ENCODE data around the gene SPX.

Gene SPX, protein sequence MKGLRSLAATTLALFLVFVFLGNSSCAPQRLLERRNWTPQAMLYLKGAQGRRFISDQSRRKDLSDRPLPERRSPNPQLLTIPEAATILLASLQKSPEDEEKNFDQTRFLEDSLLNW

DNA sequence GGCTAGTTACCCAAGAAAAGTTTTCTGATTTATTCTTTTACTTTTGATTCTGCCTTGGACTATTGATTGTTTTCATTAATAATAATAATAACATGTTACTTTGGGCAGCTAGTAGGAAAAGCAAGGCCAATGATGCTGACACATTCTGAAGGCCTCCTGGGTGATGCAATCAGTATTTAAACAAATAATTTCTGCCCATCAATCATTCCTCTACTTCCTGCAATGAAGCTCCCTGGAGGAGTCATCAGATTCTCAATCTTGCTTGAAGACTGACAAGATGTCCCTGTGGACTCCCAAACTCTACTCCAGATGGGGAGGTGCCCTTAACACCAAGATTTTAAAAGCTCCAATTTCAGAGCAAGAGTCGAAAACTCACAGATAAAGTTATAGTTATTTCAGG lies at the start of gene SPX:
Gene SPX, plus strand, starts transcription at position 244 of the 400 bp plus-strand sequence. CDS start 177 bp downstream, outside the sequence.
- DNase-seq: peak; percentile 57

DNA sequence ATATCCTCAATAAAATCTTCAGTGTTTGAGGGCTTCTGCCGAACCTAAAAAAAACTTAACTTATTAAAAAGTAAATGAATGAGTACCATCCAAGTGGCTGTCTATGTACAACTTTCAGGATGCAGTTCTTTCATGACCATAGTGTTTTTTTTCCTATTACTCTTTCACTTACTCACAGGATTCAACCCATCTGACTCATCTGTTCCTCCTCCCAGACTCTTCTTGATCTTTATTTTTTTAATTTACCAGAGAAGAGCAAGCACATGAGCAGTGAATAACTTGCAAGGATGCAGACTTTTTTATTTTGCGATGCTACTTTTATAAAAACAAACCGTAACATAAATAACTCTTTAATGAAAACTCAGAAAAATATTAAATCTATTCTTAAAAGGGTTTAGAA lies 49.1 kb upstream of the SPX start:
- DNase-seq: peak; percentile 49

DNA sequence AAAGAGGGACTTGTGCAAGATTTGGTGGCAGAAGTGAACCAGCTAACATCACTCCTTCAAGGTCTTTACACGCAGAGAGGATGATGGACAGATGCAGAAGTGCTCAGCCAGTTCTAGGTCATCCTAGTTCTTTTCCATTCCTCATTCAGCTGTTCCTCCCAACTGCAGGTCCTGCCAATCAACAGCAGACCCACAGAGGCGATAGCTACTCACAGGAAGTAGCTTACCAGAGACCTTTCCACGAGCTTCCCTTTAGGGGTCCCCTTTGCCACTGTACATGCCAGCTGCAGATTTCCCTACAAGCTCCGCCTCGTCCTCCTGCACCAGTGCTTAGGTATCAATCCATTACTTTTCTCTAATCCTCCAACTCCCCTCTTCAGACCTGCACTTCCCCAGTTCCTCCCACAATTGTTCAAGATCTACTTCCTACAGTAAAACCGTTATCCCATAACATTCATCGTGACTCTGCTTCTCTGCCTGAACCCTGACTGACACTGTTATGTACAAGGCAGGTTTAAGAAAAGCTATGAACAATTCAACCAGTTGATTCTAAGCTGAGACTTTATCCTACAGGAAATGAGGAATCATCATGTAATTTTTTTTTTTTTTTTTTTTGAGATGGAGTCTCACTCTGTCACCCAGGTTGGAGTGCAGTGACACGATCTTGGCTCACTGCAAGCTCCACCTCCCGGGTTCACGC lies 47.2 kb upstream of the SPX start:
- DNase-seq: no peak

DNA sequence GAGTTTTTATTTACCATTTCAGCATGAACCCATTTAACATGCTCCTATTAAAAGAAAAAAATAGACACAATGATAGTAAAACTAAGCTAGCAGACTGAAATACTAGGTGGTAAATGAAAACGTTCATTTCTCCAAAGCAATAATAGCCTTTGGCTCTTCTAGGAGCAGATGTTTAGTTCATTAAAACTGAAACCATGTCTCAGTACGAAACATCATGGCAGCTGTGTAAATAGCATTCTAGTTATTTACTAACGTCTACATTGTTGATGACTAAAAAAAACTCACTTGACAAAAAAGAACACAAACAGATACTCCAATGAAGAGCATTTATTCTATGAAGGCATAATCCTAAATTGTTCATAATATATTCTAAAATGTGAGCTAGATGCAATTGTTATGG lies 42.6 kb upstream of the SPX start:
- DNase-seq: no peak

DNA sequence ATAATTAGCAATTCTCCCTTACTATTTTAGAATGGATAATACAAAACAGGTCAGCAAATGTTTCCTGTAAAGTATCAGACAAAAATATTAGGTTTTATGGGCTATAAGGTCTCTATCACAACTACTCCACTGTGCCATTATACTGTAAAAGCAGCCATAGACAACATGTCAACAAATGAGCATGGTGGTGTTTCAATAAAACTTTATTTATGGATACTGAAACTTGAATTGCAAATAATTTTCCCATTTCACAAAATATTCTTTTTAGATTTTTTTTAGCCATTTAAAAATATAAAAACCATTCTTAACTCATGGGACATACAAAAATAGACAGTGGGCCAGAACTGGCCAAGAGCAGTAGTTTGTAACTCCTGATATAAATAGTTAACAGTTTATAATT lies 40.1 kb upstream of the SPX start:
- no peak for DNase-seq

DNA sequence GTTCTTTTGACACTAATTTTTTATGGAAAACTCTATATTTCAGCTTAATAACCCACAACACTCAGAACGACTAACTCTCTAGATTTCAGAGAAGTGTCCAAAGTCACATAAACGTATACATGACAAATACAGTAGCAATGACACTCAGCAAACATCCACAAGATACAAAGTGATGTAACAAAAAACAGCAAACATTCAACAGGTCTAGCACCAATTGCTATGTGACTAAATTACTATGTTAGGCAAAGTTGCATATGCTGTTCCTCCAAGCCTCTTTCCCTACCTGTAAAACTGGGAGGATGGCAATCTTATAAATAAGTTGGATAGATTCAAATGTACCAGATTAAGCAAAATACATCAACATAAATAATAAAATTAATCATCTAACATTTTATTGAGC lies 26.3 kb upstream of the SPX start:
- no peak for DNase-seq

DNA sequence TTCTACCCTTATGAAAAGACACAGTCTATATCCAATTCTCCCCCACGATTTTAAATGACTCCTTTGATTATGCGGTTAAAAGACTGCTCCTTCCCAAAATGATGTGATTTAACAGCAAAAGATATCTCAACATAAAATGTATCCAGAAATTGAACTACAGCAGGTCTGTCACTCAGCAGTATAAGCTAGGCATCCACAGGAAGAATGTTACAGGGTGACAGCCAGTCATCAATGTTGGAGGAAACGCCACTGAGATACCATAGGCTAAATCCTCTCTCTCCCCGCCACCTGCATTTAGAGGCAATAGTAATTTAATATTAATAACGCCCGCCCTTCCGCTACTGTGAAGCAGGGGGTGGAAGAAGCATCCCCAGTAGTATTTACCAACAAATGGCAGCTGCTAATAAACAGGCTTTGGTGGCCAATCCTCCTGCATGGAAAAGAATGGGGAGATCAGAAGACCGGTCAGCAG lies 25.3 kb upstream of the SPX start:
- DNase-seq: no peak

DNA sequence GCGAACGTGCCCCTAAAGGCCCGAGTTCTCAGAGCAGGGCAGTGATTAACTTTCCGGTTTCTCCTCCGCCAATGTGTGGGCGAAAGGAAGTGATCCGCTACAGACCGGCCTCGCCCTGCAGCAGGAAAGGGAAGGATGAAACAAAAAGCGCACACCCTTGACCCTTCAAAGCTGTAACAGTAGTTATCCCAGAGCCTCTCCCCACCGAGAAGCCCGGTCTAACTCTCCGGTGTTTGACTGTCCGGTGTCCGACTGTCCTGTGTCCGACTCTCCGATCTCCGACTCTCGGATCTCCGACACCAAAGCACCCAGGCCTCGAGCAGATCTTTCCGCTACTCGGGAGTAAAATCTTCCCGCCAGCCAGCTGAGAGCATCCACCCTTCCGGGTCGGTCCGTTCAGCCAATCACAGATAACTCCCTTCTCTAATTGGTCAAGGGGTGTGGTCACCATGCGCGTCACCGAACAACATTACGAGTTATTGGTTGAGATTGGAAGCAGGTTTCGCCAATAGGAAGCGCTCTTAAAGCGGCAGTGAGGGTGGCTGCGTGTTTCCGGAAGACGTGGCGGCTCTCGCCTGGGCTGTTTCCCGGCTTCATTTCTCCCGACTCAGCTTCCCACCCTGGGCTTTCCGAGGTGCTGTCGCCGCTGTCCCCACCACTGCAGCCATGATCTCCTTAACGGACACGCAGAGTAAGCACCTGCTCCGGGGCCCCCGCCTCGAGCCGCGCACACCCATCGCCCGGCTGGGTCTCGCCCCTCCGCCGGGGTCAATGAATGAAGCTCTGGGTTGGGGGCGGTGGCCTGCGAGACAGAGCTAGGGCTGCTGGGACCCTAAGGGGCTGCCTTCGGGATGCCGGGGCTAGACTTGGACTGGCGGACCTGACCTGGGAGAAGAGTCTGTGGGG lies 24.6 kb upstream of the SPX start, which contains the start of the genes GOLT1B and RECQL:
Gene GOLT1B, plus strand, starts transcription at position 532 of the 906 bp plus-strand sequence. Its CDS starts 135 bp downstream, at position 667.
Gene RECQL, minus strand, starts transcription at position 378 of the 906 bp plus-strand sequence. CDS start 2,065 bp downstream, outside the sequence.
- peak; percentile 98 for DNase-seq

DNA sequence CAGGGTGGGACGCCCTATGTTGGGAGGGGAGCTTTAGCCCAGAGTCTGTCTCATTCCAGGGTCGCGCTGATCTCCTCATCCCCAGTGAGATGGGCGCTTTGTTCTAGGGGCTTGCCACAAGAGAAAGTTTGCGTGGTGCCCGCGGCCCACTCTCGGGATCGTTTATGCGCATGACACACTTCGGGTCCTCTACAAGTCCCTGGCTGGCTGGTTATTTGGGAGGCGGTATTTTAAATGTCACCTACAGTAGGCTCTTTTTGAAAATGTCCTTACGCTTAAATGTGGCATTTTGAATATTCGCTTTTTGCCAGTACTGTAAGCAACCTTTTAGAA lies 24.0 kb upstream of the SPX start:
- DNase-seq: peak; percentile 46

DNA sequence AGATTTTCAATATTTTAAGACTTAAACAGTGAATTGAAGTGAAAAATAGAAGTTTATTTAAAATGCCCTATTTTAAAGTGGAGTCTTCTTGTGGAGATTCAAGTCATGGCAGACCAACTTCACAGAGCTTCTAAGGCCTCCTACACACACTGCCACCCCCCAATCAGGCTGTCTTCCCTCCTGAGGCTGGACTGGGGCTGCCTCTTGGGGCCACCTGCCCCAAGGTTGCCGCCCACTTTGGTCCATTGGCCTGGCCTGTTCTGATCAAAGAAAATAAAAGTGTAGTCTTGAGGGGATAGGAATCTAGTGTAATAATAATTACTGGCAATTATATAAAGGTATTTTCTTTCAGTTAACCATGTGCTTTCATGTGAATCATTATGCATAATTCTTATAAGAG lies 23.2 kb upstream of the SPX start:
- no peak for DNase-seq

DNA sequence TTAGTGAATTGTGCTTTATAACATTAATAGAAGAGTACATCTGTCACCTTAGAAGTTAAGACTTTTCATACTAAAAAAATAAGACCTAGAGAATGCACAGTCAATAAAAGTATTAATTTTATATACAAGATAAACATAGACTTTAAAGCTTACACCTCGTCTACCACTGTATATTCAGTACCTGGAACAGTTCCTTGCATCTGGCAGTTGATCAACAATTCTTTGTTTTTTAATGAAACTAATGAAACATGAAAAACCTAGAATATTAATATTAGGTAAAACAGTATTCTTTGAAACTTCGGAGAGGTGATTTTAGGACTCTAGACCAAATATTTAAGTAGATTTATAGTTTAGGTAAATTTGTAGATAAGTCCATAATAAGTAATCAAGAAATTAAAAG lies 20.2 kb upstream of the SPX start:
- DNase-seq: no peak

DNA sequence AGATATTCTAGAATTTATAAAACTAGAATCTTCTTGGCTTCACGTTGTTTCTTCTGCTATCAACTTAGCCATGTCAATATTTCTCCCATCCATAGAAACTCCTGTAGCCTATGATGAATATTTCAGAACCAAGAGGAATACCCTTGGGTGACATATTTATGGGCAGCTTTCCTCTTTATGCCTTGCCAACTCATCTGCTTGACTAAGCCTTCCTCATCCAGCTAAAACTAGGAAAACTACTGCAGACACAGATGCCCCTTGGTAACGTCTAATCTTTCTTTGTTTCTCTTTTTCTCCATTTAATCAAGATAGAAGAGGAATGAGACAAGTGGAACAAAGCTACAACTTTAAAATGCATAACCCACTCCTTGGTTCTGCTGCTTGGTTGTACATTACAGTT lies 18.2 kb upstream of the SPX start:
- no peak for DNase-seq

DNA sequence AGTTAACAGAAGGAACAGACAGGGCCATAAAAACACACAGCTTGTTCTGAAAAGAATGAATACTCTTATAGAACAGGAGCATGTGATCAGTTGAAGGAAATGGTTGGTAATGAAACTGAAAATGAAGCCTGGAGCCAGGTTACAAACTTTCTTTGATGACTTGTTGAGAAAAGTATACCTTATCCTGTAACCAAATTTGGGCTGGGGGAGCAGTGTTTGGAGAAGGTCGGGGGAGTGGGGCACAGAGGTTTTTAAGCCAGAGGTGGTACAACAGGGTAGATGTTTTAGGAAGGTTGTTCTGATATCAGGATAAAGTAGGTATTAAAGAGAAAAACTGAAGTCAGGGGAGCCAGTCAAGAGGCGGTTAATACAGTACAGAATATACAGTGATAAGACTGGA lies 16.3 kb upstream of the SPX start:
- DNase-seq: no peak

DNA sequence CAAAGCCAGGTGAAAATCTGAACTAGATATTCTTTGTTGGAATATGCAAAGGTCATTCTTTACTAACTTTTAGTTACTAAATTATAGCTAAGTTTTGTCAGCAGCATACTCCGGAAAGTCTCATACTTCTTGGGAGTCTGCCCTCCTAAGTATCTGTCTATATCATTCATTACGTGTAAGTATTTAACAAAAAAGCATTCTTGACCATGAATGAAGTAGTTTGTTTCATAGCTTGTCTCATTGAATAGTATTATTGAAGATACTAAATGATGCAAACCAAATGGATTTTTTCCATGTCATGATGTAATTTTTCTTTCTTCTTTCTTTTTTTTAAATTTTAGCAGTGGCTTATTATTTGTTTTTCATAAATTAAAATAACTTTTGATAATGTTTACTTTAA lies 9.8 kb upstream of the SPX start:
- no peak for DNase-seq

DNA sequence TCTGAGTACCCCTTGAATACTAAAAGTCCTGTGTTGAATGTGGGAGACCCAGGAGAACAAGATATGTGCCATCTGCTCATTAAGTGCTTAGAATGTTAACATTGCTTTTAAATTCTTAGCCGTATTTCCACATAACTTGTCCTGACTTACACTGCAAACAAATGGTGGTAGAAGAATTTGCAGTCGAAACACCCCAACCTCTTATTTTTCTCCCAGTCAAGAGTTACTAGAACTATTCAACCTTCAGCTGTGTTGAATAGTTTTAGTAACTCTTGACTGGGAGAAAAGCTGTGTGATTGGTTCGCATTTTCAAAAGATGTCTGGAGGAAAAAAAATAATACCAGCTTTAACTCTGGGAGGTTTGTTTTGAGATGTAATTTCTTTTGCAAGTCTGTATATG lies 7.6 kb upstream of the SPX start:
- DNase-seq: no peak

DNA sequence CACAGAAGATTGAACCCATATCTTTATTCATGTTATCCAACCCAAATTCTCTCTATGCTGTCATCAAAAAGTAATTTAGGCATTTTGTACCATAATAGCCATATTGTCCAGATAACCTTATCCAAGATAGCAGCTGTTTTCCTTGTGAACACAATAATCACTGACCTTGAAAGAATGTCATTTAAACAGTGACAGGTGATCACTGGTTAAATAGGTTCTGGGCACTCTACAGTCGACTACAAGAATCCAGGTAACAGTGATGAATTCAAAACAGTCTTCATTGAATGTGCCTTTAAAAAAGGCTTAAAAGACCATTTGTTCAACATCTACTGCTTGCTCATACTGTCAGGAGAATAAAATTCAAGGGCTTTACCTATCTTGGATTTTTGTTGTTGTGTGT lies 4.6 kb upstream of the SPX start:
- DNase-seq: no peak

DNA sequence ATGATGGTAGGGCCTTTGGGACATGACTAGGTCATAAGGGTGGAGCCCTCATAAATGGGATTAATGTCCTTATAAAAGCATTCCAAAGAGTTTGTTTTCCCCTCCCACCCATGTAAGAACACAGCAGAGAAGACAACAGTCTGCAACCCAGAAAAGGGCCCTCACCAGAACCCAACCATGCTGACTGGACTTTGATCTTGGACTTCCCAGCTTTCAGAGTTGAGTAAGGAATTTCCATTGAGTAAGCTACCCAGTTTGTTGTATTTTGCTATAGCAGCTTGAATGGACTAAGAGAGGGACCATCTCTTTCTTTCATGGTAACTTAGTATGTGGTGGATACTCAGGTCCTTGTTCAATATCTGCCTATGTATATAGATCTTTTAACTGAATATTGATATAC lies 2.9 kb upstream of the SPX start:
- no peak for DNase-seq

DNA sequence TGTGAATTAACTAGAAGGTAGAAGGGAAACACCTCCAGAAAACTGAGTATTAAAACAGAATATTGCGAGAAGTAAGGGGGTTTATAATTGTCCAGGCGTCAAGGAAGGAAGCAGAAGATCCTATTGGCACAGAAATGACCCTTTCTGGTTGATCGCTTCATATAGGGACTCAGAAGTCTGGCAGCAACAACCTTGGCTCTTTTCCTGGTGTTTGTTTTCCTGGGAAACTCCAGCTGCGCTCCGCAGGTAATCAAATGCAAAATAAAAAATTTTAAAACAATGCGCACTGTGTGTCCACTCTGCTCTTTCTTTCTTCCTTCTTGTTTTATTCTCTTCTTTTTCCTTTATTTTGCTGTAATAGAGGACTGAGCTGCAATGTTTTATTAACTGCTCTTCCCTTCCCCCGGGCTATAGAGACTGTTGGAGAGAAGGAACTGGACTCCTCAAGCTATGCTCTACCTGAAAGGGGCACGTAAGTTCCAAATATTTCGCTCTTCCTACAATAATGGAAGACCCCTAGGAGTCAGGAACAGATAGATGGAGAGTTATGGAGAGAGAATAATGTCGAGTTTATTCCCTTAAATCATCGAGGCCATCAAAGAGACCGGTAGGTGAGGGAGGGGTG lies 737 bp downstream of the SPX start:
- DNase-seq: no peak

DNA sequence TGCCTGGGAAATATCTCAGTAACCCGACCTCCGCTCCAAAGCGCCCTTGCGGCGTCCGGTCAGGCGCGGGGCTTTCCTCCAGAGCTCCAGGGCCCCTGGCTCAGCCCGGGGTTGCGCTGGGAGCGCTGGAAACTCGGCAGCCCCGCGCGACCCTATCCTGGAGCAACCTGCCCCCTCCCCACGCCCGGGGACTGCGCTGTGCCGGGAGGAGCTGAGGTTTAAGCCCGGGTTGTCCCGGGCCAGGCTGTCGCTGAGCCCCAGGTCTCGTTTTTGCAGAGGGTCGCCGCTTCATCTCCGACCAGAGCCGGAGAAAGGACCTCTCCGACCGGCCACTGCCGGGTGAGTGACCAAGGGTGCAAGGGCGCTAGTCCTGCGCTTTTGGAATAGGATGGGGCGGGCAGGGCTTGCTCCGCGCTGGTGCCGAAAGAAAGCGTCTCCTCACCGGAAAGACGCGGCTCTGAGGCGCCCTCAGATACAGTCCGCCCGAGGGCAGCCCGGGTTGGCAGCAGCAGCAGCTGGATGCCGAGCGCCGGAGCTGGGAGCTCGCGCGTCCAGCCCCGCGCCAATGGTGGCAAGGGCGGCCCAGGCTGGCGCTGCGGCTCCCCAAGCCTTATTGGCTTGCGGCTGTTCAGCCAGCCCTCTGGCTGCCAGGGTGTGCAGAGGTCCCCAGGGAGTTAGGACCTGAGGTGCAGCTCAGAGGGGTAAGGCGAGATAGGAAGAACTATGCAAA lies 1.5 kb downstream of the SPX start:
- peak; percentile 45 for DNase-seq

DNA sequence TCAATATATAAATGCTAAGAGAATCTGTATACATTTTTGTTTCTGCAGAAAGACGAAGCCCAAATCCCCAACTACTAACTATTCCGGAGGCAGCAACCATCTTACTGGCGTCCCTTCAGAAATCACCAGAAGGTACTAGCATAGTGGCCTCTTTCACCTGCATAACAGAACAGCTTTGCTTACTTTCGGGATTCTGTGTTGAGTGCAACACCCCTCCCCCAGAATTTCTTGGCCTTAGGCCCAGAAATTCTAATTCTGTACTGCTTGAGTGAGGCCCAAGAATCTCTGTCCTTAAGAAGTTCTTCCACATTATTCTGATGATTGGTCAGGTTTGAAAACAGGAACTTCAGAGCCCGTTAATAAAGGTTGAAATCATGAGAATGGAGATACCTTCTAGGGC lies 2.9 kb downstream of the SPX start:
- peak; percentile 14 for DNase-seq

DNA sequence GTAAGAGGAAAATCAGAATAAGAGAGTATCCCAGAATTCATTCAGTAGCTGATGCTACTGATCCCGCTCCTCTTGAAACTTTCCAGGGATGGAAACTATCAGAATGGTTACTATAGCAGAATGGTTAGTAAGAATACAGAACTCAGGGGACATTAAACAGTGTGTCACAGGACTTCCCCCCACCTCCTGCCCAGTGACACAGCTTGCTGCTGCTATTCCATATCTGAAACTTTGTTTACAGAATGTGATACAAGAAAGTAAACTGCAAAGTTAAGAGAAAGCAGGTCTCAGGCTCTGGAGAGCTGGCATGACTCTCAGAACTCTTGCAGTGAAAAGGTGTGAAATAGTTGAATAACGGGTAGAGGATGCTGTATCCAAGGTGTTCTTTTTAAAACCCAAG lies 3.4 kb downstream of the SPX start:
- no peak for DNase-seq

DNA sequence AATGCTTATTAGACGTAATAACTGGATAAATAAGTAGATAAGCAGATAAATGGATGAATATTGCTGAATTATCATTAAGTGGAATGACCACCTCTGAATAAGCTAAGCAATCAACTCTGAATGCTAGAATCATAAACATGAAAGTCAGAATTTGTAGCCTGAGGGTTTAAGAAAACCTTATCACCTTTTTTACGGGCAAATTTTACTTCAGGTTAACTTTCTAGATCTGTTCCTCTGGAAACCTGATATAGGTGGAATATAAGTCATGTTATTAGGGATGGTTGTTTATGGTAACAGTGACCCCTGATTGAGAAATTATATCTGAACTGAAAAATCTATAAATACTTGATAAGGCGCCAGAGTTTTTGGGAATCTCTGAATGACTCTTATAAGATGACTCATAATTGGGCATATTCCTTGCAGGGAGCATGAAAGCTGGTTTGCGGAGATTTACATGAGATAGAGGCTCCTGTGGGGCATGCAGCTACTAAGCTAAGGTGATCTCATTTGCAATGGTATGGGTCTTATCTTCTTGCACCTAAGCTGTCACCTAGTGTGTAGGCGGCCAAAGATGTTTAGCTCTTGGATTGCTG lies 12.1 kb downstream of the SPX start:
- DNase-seq: peak; percentile 7

Data from fibroblast of skin of right biceps (primary cell).